Stomach smooth muscle (tissue), 2 donors: ENCODE measurements around the gene RPS4Y1.
"Not testable (repeated sequence)": the region's sequence is repeated elsewhere in the genome, so short reads cannot be mapped to it uniquely, and the experiment has no call there.

ENCODE experiments used
- H3K27ac ChIP-seq: one replicate; pipeline ENCODE4 v1.7.0; 2013; ENCODE audit warnings: mild to moderate bottlenecking, low read length, inconsistent platforms
- H3K27me3 ChIP-seq, 2 donors: one replicate each; pipeline ENCODE4 v1.7.0; 2013; ENCODE audit warnings: low read length in 2 of 2; ENCODE audit not compliant: insufficient read depth in 2 of 2, control insufficient read depth in 1 of 2
- H3K36me3 ChIP-seq, 2 donors: one replicate each; pipeline ENCODE4 v1.7.0; 2013; ENCODE audit warnings: low read length in 2 of 2; ENCODE audit not compliant: control insufficient read depth in 2 of 2, insufficient read depth in 2 of 2
- H3K4me1 ChIP-seq: one replicate; pipeline ENCODE4 v1.7.0; 2013; ENCODE audit warnings: low read length; ENCODE audit not compliant: control insufficient read depth, insufficient read depth
- H3K4me3 ChIP-seq, 2 donors: one replicate each; pipeline ENCODE4 v1.7.0; 2013; ENCODE audit warnings: low read length in 2 of 2
- H3K9ac ChIP-seq, 2 donors: one replicate each; pipeline ENCODE4 v1.7.0; 2013; ENCODE audit warnings: low read length in 2 of 2, mild to moderate bottlenecking in 1 of 2
- H3K9me3 ChIP-seq, 2 donors: one replicate each; pipeline ENCODE4 v1.7.0; 2013; ENCODE audit warnings: low read length in 2 of 2; ENCODE audit not compliant: control insufficient read depth in 2 of 2
- donor health status: healthy.
- donor health status: Pancreatic carcinoma.

RPS4Y1 gene

GRCh38 chrY:2841471-2841893, at the start of gene RPS4Y1:
Gene RPS4Y1 (plus strand): TSS chrY:2841602. CDS start chrY:2841625, 23 bp downstream.
- peaks cover 0 to 19% of the 10 kb centered on the region in 2 donors for H3K36me3 ChIP-seq
- no peaks in the 10 kb centered on the region for H3K4me1 ChIP-seq
- H3K9me3 ChIP-seq = no peaks in the 10 kb centered on the region
- no peaks in the 10 kb centered on the region for H3K27me3 ChIP-seq
- H3K27ac ChIP-seq = no peak within 1 kb of the TSS
- peak within 1 kb of the TSS in 1 of 2 donors; percentile 80 for H3K4me3 ChIP-seq
- H3K9ac ChIP-seq = peak within 1 kb of the TSS in 1 of 2 donors; percentile 43

GRCh38 chrY:2796977-2797523, 44.4 kb upstream of the RPS4Y1 start:
- no peaks in the 10 kb centered on the region for H3K4me1 ChIP-seq
- no peaks in the 10 kb centered on the region for H3K27me3 ChIP-seq
- no peaks in the 10 kb centered on the region for H3K9me3 ChIP-seq
- H3K9ac ChIP-seq = no peak overlapping the region
- no peak overlapping the region for H3K4me3 ChIP-seq
- no peak overlapping the region for H3K27ac ChIP-seq
- no peaks in the 10 kb centered on the region for H3K36me3 ChIP-seq

- H3K36me3 ChIP-seq = no peaks in the 10 kb centered on the region
- H3K4me3 ChIP-seq = no peak overlapping the region
- H3K9ac ChIP-seq = no peak overlapping the region
- no peaks in the 10 kb centered on the region for H3K9me3 ChIP-seq
- H3K4me1 ChIP-seq = no peaks in the 10 kb centered on the region
- H3K27me3 ChIP-seq = no peaks in the 10 kb centered on the region
- no peak overlapping the region for H3K27ac ChIP-seq
Observed at GRCh38 chrY:2797991-2798390, 43.4 kb upstream of the RPS4Y1 start.

GRCh38 chrY:2800246-2800645, 41.2 kb upstream of the RPS4Y1 start:
- H3K36me3 ChIP-seq = no peaks in the 10 kb centered on the region
- no peaks in the 10 kb centered on the region for H3K4me1 ChIP-seq
- no peaks in the 10 kb centered on the region for H3K9me3 ChIP-seq
- no peak overlapping the region for H3K4me3 ChIP-seq
- no peak overlapping the region for H3K27ac ChIP-seq
- no peaks in the 10 kb centered on the region for H3K27me3 ChIP-seq
- no peak overlapping the region for H3K9ac ChIP-seq

- not testable (repeated sequence) for H3K27ac ChIP-seq, H3K36me3 ChIP-seq, H3K9me3 ChIP-seq, H3K27me3 ChIP-seq, H3K4me3 ChIP-seq, H3K9ac ChIP-seq, H3K4me1 ChIP-seq
Observed at GRCh38 chrY:2817146-2817896, 24.1 kb upstream of the RPS4Y1 start.

- Histone ChIP-seq H3K36me3 (no peaks in the 10 kb centered on the region), H3K4me1 (no peaks in the 10 kb centered on the region), H3K9ac (no peak overlapping the region), H3K4me3 (no peak overlapping the region), H3K9me3 (no peaks in the 10 kb centered on the region), H3K27me3 (no peaks in the 10 kb centered on the region), H3K27ac (no peak overlapping the region)
Observed at GRCh38 chrY:2824471-2824870, 16.9 kb upstream of the RPS4Y1 start.

GRCh38 chrY:2828497-2828896, 12.9 kb upstream of the RPS4Y1 start:
- Histone ChIP-seq H3K4me3 (no peak overlapping the region), H3K36me3 (no peaks in the 10 kb centered on the region), H3K4me1 (no peaks in the 10 kb centered on the region), H3K27me3 (no peaks in the 10 kb centered on the region), H3K27ac (no peak overlapping the region), H3K9ac (no peak overlapping the region), H3K9me3 (no peaks in the 10 kb centered on the region)

GRCh38 chrY:2835230-2835629, 6.2 kb upstream of the RPS4Y1 start:
- H3K36me3 ChIP-seq = no peaks in the 10 kb centered on the region
- H3K9ac ChIP-seq = no peak overlapping the region

GRCh38 chrY:2837078-2837477, 4.3 kb upstream of the RPS4Y1 start:
- no peaks in the 10 kb centered on the region for H3K27me3 ChIP-seq
- H3K9me3 ChIP-seq = no peaks in the 10 kb centered on the region
- H3K4me1 ChIP-seq = no peaks in the 10 kb centered on the region
- H3K27ac ChIP-seq = no peak overlapping the region
- no peak overlapping the region for H3K4me3 ChIP-seq
- H3K9ac ChIP-seq = no peak overlapping the region
- H3K36me3 ChIP-seq = no peaks in the 10 kb centered on the region

More at GRCh38 chrY:2835230-2835629, 6.2 kb upstream of the RPS4Y1 start:
- Histone ChIP-seq H3K27me3 (no peaks in the 10 kb centered on the region), H3K9me3 (no peaks in the 10 kb centered on the region), H3K4me1 (no peaks in the 10 kb centered on the region), H3K27ac (no peak overlapping the region), H3K4me3 (no peak overlapping the region)

GRCh38 chrY:2837932-2838331, 3.5 kb upstream of the RPS4Y1 start:
- no peak overlapping the region for H3K27ac ChIP-seq
- no peaks in the 10 kb centered on the region for H3K27me3 ChIP-seq
- no peaks in the 10 kb centered on the region for H3K9me3 ChIP-seq
- H3K4me1 ChIP-seq = no peaks in the 10 kb centered on the region
- H3K36me3 ChIP-seq = no peaks in the 10 kb centered on the region
- H3K4me3 ChIP-seq = no peak overlapping the region
- no peak overlapping the region for H3K9ac ChIP-seq

- Histone ChIP-seq H3K4me3 (no peak overlapping the region), H3K4me1 (no peaks in the 10 kb centered on the region), H3K9ac (no peak overlapping the region), H3K36me3 (peaks cover 0 to 32% of the 10 kb centered on the region in 2 donors), H3K27me3 (no peaks in the 10 kb centered on the region), H3K9me3 (no peaks in the 10 kb centered on the region), H3K27ac (no peak overlapping the region)
Observed at GRCh38 chrY:2846791-2847190, 5.4 kb downstream of the RPS4Y1 start.
